NCI-H128 (cell line): ENCODE measurements around the gene TPM4.
A peak's percentile ranks its signal among the peaks of the same experiment; 100 is the strongest.
"Not testable (repeated sequence)": the region's sequence is repeated elsewhere in the genome, so short reads cannot be mapped to it uniquely, and the experiment has no call there.

ENCODE experiments used
- DNase-seq: peaks from one replicate; lab custom pipeline; 2025; ENCODE audit not compliant: unreplicated experiment; lab: John Stamatoyannopoulos, UW

The TPM4 gene

DNA sequence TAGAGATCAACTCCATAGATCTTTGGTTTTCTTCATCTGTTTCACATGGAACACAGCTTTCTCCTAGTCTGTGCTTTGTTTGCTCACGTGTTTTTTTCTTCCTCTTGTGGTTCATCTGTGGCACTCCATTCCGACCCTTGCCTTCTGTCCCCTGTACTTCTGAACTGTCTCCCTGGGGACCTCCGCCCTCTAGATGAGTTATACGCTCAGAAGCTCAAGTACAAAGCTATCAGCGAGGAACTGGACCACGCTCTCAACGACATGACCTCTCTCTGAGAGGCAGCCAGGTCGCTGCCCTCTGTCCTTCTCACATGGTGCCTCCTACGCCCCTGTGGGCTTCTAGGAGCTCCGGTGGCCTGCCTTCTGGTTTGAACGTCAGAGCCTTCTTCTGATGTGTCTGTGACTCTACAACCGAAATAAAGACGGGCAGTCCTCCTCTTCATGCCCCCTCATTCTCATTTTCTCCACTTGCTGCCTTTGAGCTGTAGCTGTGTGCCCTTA is 18.8 kb downstream of the TPM4 start:
- no peak for DNase-seq

DNA sequence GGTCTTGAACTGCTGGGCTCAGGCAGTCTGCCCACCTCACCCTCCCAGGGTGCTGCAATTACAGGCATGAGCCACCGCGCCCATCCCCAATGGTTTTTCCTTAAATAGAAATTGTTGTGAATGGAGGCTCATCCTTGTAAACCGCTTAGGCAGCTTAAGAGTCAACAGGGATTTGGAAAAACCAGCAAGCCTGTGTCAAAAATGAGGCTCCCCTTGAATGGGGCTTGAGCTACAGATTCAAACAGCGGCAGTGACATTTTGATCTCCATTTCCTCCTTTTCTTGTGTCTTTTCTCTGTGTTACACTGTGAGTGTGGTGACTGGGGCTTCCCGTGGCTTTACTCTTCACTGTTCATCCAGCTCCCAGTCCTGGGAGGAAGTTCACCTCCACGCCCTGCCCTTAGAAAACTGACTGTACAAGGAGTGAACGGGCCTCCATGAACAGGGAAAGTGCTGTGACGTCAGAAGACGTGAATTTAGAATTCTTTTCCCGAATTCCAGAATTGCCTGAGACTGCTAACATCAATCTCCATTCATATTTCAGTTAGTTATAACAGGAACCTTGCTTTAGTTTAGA is 20.1 kb downstream of the TPM4 start:
- DNase-seq: no peak

GRCh38 chr19:16098416-16098768 is 22.1 kb downstream of the TPM4 start:
- DNase-seq: no peak

GRCh38 chr19:16098821-16099220 is 22.5 kb downstream of the TPM4 start:
- no peak for DNase-seq

DNA sequence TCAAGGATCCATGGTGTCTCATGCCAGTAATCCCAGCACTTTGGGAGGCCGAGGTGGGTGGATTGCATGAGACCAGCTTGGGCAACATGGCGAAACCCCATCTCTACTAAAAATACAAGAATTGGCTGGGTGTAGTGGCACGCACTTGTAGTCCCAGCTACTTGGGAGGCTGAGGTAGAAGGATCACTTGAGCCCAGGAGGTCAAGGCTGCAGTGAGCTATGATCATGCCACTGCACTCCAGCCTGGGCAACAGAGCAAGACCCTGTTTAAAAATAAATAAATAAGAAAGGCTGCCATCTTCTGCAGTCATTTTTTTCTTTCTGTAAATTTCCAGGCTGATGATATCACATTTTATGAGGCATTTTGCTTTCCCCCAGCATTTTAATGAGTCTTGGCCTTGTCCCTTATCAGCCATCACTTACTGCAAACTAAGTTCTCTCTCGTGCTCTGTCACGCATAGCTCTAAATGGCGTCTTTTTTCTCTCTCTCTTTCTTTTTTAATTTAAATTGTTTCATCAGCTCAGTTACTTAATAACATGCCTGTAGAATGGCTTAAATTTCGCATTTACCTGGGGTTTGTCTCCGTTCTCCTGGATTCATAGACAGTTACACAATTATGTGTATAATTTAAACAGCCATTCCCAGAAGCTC is 23.1 kb downstream of the TPM4 start:
- DNase-seq: not testable (repeated sequence)

- DNase-seq: no peak
Measured at GRCh38 chr19:16100524-16100923, 24.2 kb downstream of the TPM4 start.

DNA sequence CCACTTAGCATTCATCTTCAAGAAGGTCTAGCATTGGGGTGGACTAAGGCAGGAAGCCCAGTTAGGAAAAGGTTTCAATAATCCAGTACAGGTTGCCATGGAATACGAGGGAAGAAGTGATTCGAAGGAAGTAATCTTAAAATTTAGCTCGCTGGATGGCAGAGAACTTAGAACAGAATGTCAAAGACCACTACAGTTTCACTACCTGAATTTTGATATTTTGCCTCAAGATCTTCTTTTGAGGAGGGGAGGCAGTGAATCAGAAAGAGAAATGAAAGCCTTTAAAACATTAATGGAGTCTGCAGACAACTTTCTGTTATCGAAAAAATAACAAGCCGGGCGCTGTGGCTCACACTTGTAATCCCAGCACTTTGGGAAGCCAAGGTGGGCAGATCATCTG is 28.4 kb downstream of the TPM4 start:
- no peak for DNase-seq

DNA sequence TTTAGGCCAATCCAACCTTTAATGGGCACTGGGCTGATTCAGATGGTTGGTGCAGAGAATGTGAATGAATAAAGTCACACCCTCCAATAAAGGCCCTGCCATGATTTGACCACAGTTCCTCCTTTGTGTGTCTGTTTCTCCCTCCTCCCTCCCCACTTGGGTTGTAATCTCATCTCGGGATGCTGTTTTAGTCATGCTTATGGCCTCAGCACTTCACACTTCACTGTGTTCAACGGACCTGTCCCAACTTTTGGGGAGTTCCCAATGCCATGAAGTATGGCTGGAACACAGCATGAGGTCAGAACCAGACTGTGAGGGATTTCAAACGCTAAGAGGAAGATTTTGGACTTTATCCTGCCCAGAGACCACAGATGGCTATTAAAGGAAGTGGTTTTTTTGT is 29.8 kb downstream of the TPM4 start:
- DNase-seq: no peak

GRCh38 chr19:16111160-16111908 is 35.0 kb downstream of the TPM4 start, which contains the start of gene RAB8A:
Gene RAB8A (plus strand): TSS chr19:16111889. CDS start chr19:16111902, 13 bp downstream.
- peak; percentile 98 for DNase-seq

DNA sequence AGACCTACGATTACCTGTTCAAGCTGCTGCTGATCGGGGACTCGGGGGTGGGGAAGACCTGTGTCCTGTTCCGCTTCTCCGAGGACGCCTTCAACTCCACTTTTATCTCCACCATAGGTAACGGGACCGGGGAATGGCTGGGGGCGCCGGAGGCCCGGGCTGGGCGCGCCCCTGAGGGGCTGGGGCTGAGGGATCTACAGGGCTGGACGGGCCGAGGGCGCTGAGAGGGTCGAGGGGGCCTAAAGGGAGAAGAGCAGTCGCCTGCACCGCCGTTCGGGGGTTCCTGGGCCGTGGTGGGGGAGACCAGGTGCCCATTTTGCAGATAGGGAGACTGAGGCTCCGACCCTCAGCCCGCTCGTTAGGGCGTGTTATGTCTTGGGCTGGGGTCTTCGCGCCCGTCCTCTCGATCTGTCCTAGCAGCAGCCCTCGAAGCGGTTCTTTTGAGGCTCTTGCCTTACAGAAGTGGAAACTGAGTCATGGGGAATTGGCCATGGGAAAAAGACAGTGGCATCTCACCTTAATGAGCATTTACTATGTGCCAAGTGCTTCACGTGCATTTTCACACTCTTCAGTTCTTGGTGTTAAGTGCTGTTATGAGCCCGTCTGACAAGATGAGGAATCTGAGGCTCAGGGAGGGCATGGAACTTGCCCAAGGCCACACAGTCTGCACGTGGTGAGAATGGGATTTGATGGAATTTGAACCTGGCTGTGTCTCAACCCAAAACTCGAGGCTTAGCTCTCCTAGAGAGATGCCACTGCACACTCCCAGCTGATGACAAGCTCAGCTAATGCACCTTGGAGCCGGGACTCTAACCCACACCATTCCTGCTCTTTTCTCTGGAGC is 35.8 kb downstream of the TPM4 start:
- DNase-seq: no peak

DNA sequence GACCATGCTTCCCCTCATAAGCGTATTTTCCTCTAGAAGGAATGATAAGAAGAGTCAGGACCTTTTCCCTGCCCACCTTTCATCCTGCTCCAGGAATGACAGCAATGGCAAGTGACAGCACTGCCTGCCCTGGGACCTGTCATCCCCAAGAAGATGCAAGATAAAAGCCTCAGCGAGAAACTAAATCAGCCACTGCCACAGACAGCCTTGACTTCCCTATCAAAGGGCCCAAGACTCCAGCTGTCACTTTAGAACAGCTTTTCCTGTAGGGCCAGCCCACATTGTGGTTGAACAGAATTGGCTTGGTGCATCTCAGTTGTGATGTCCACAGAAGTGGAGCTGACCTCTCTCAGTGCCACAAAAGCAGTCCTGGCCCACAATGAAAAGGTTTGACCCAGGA is 36.5 kb downstream of the TPM4 start:
- no peak for DNase-seq

DNA sequence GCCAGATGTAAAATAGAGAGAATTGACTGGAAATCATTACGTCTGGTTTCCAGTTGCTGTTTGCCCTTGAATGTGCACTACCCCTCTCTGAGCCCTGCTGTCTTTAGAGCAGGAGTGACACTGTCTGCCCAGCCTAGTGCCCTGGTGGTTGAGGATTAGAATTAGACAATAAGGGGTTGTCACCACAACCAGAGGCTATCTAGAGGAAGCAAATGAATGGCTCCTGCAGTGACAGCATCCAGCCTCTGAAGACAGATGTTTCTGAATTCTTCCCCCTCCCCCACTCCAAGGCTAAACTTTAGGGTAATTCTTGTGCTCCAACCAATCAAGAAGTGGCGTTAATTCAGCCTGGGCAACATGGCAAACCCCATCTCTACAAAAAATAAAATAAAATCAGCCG is 37.4 kb downstream of the TPM4 start:
- DNase-seq: no peak

DNA sequence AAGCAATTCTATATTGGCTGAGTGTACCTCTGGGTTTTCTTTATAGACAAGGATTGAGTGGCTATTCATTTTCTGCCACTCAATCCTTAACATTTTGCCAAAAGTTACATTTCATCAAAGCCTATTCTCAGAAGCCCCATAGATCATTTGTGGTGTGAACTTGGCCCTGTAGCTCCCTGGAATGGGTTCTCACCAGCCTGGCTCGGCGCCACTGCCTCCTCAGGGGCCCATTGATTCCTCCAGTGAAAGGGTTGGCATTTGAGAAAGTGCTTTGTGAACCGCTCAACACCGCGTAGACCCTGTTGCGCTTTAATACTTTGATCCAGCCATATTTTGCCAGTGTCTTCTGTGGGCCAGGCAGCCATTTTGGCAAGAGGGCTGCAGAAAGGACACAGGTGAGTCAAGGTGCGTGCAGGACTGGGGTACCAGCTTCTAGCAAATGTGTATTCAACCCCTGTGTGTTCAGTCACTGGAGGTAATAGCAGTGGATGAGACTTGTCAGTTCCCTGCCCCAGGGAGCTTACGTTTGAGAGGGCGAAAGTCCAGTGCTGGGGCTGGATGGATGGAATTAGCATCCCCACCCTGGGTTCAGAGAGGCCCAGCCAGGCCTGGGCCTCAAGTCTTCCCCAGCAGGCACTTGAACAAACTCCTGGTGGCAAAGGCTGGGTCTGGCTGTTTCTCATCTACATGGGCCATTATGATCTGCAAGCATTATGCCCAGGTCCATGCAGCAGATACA is 39.2 kb downstream of the TPM4 start:
- DNase-seq: no peak

GRCh38 chr19:16116067-16116466 is 39.8 kb downstream of the TPM4 start:
- no peak for DNase-seq

DNA sequence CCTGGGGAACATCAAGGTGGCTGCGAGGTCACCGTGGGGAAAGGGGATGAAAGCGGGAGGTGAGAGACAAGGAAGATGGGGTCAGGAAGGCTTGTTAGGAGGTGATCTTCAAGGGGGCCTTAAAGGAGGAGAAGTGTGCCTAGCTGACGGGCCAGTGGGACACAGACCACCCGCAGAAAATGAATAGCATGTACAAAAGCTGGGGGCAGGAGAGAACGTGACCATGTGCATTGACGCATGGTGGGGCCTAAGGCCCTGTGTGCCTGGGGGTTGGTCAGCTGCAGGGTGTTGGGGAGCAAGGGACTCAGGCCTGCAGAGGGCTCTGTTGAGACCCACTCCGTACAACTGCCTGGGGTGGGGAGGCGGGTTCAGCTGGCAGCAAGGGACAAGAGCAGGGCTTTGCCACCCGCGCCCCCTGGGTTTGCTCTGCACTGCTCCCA is 41.3 kb downstream of the TPM4 start:
- no peak for DNase-seq

GRCh38 chr19:16118489-16119033 is 42.3 kb downstream of the TPM4 start:
- DNase-seq: no peak

GRCh38 chr19:16119075-16119857 is 43.0 kb downstream of the TPM4 start:
- DNase-seq: not testable (repeated sequence)

DNA sequence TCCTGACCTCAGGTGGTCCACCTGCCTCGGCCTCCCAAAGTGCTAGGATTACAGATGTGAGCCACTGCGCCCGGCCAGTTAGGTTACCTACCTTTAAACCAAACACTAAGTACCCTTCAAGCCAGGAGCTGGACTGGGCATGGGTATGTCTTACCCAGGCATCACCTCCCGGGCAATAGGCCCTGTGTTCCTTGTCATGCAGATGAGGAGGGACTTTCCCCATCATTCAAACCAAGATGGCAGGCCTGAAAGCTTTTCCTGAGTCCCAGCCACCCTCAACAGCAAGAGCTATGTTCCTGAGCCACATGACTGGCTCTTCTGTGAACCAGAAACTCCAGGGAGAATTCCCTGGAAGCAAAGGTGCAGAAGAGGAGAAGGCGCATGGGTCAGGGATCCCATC is 44.8 kb downstream of the TPM4 start:
- no peak for DNase-seq

DNA sequence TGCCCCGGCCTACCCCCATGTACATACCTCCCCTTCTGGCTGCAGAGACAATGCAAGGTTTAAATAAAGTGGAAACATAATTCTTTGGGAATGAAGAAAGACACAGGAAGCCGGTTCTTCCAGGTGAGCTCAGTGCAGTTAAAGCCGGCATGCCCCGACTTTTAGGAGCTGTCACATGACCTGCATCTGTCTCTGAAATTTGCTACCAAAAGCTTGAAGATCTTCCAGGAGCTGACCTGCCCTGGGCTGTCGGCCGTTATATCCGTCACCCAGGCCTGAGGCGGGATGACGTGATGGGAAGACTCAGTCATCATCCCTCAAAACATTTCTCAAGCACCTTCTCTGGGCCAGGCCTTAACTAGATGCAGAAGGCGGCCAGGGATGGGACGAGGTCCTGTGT is 45.7 kb downstream of the TPM4 start:
- no peak for DNase-seq

- DNase-seq: no peak
Measured at GRCh38 chr19:16124953-16125352, 48.7 kb downstream of the TPM4 start.
